Colonic mucosa (tissue), 4 donors: ENCODE data around the gene SNTN. TPM values are rescaled to one million over a fixed set of nuclear protein-coding genes. Genes with fewer than 3 reads are reported as not detected.

ENCODE experiments used
- DNase-seq: peaks from one replicate; pipeline ENCODE4 v3.0.0-alpha.2; 2020
- H3K27ac ChIP-seq: fragments of 200-600 bp; one replicate; pipeline ENCODE4 v1.8.0; 2021
- H3K27me3 ChIP-seq: fragments of 200-600 bp; one replicate; pipeline ENCODE4 v1.8.0; 2021
- H3K36me3 ChIP-seq: fragments of 200-600 bp; one replicate; pipeline ENCODE4 v1.8.0; 2021
- H3K4me1 ChIP-seq: fragments of 200-600 bp; one replicate; pipeline ENCODE4 v1.8.0; 2021; ENCODE audit warnings: mild to moderate bottlenecking
- H3K4me3 ChIP-seq: fragments of 200-600 bp; one replicate; pipeline ENCODE4 v1.8.0; 2021
- H3K9ac ChIP-seq, 2 donors: one replicate each; pipeline ENCODE4 v1.7.0; 2013; ENCODE audit warnings: control low read depth in 2 of 2, low read depth in 2 of 2, low read length in 2 of 2
- H3K9me3 ChIP-seq: fragments of 200-600 bp; one replicate; pipeline ENCODE4 v1.8.0; 2021
- CTCF ChIP-seq: fragments of 200-600 bp; IDR thresholded peaks from one replicate; pipeline ENCODE4 v1.8.0; 2022; ENCODE audit warnings: antibody characterized with exemption, mild to moderate bottlenecking
- intact Hi-C: fragments of 100-400 bp; cut with DNase I; formaldehyde crosslinking; loops from one replicate; pipeline ENCODE4 v1.14.1; 2022
- total RNA-seq, 2 donors: library from RNA; stranded (reverse); fragmentation: NEBNext Ultra II Directional in 1 of 2; extraction: Animal tissue kit (Norgen Biotek cat#: 25700) in 1 of 2; gene quantifications; one replicate each; pipeline ENCODE4 v1.2.1, GENCODE V29; 2021
- donor health status: healthy.
- donor health status: DM: no; HTN: no; CAD: no.
- donor health status: DM: no; HTN: no; CAD: no.

SNTN gene
- total RNA-seq, 2 donors from 2014 or later, result 0.27 TPM; not detected in 1

- H3K4me1 ChIP-seq, result no peaks in the 10 kb centered on the region
- H3K27ac ChIP-seq, result no peak overlapping the region
- intact Hi-C loops, result no loop called here
- no peak for TF ChIP-seq CTCF
- H3K9ac ChIP-seq, result no peak overlapping the region
- H3K27me3 ChIP-seq, result no peaks in the 10 kb centered on the region
- H3K9me3 ChIP-seq, result no peaks in the 10 kb centered on the region
- no peak overlapping the region for H3K4me3 ChIP-seq
- H3K36me3 ChIP-seq, result no peaks in the 10 kb centered on the region
- no peak for DNase-seq
Measured at GRCh38 chr3:63613561-63613960, 38.9 kb upstream of the SNTN start.

- no peak for TF ChIP-seq CTCF
- no peaks in the 10 kb centered on the region for H3K9me3 ChIP-seq
- no peaks in the 10 kb centered on the region for H3K4me1 ChIP-seq
- H3K9ac ChIP-seq, result no peak overlapping the region
- no peaks in the 10 kb centered on the region for H3K27me3 ChIP-seq
- H3K27ac ChIP-seq, result no peak overlapping the region
- no peak overlapping the region for H3K4me3 ChIP-seq
- no peak for DNase-seq
- no peaks in the 10 kb centered on the region for H3K36me3 ChIP-seq
- intact Hi-C loops, result no loop called here
Measured at GRCh38 chr3:63617391-63617790, 35.1 kb upstream of the SNTN start.

- TF ChIP-seq CTCF, result no peak
- no peak overlapping the region for H3K4me3 ChIP-seq
- DNase-seq, result no peak
Measured at GRCh38 chr3:63624941-63625560, 27.4 kb upstream of the SNTN start.

GRCh38 chr3:63631670-63632069 is 20.8 kb upstream of the SNTN start:
- Histone ChIP-seq H3K27me3 (no peaks in the 10 kb centered on the region), H3K27ac (no peak overlapping the region), H3K9me3 (no peaks in the 10 kb centered on the region), H3K9ac (no peak overlapping the region), H3K36me3 (no peaks in the 10 kb centered on the region), H3K4me1 (no peaks in the 10 kb centered on the region), H3K4me3 (no peak overlapping the region)
- intact Hi-C loops, result no loop called here
- no peak for TF ChIP-seq CTCF
- no peak for DNase-seq

More at GRCh38 chr3:63624941-63625560, 27.4 kb upstream of the SNTN start:
- H3K4me1 ChIP-seq, result no peaks in the 10 kb centered on the region
- no peaks in the 10 kb centered on the region for H3K27me3 ChIP-seq
- H3K27ac ChIP-seq, result no peak overlapping the region
- H3K9ac ChIP-seq, result no peak overlapping the region
- H3K36me3 ChIP-seq, result no peaks in the 10 kb centered on the region
- no peaks in the 10 kb centered on the region for H3K9me3 ChIP-seq
- intact Hi-C loops, result no loop called here

- no peak for DNase-seq
- Histone ChIP-seq H3K4me3 (no peak overlapping the region), H3K27me3 (no peaks in the 10 kb centered on the region), H3K36me3 (no peaks in the 10 kb centered on the region), H3K27ac (no peak overlapping the region), H3K9me3 (no peaks in the 10 kb centered on the region), H3K4me1 (no peaks in the 10 kb centered on the region), H3K9ac (no peak overlapping the region)
- intact Hi-C loops, result no loop called here
- no peak for TF ChIP-seq CTCF
Measured at GRCh38 chr3:63635186-63635585, 17.3 kb upstream of the SNTN start.
